ENCODE results near the gene HYPK.

HYPK gene, protein sequence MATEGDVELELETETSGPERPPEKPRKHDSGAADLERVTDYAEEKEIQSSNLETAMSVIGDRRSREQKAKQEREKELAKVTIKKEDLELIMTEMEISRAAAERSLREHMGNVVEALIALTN

DNA sequence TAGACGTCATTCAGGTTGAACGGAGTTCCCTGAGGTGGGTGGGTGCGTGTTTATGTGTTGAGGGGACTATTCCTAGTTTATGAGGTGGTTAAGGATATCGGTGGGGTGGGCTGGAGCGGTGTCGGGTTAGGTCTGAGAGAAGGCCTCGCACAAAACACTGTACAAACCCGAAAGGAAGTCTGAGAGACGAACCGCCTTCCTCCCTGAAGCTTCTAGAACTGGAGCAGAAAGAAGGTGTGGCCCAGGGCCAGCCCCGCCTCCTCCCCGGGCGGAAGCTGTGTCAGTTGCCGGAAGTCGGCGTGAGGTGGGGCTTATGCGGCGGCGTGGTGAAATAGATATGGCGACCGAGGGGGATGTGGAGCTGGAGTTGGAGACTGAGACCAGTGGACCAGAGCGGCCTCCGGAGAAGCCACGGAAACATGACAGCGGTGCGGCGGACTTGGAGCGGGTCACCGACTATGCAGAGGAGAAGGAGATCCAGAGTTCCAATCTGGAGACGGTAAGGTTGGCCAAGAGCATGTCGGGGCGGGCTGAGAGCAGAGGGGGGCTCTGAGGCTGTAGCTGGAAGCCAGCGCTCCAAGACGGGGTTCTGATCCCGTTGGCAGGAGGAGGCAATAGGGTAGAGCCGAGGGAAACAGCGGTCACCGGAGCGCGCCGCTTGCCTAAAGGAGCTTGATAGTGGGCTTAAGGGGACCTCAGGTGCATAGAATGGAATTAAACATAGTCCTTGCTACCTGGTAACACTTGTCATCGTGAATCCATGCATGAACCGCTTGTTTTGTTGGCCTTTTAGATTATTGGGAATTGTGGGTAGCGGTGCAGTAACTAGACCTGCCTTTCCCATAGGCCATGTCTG lies at the start of gene HYPK:
Gene HYPK (plus strand): TSS at position 314 of the 856 bp plus-strand sequence. CDS start 24 bp downstream, at position 338.
- peak; percentile 72 for DNase-seq (ENCODE audit: extremely low read depth, low read depth)
- TF ChIP-seq, protein P1, sequence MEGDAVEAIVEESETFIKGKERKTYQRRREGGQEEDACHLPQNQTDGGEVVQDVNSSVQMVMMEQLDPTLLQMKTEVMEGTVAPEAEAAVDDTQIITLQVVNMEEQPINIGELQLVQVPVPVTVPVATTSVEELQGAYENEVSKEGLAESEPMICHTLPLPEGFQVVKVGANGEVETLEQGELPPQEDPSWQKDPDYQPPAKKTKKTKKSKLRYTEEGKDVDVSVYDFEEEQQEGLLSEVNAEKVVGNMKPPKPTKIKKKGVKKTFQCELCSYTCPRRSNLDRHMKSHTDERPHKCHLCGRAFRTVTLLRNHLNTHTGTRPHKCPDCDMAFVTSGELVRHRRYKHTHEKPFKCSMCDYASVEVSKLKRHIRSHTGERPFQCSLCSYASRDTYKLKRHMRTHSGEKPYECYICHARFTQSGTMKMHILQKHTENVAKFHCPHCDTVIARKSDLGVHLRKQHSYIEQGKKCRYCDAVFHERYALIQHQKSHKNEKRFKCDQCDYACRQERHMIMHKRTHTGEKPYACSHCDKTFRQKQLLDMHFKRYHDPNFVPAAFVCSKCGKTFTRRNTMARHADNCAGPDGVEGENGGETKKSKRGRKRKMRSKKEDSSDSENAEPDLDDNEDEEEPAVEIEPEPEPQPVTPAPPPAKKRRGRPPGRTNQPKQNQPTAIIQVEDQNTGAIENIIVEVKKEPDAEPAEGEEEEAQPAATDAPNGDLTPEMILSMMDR (IDR thresholded peaks at IDR 0.05; ENCODE audit: low read depth, low read length), result no peak

DNA sequence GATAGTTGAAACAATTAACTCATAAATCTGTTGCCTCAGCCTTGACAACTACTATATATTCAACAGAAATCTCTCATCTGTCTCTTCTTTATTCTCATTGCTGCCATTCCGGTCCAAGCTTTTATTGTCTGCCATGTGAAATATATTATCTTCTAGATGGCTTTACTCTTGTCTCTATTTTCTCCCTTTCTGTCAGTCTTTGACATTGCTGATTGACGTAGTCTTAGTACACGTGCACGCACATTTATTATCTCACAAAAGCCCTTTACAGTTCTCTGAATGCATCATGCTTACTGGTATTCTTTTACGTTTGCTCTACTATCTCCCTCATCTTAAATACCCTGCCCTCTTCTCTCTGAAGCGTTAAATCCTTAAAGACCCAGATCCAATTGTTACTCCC lies 48.5 kb upstream of the HYPK start:
- TF ChIP-seq, protein P1 (IDR thresholded peaks at IDR 0.05; ENCODE audit: low read depth, low read length), result no peak
- DNase-seq (ENCODE audit: extremely low read depth, low read depth), result no peak

DNA sequence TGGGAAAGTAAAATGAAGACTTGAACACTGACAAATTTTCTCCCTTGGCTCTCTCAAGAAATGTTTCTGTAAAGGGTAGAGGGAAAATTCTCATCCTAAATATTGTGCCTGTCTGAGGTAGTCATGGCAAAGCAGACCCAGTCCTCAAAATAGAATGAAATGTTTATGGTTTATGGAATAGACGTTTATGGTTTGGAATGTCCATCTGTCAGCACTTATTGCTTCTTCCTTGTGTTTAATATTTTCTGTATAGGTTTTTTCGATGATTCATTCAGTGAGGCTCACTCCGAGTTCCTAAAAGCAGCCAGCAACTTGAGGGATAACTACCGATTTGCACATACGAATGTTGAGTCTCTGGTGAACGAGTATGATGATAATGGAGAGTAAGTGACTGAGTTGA lies 37.6 kb upstream of the HYPK start:
- DNase-seq (ENCODE audit: extremely low read depth, low read depth), result no peak
- TF ChIP-seq, protein P1 (IDR thresholded peaks at IDR 0.05; ENCODE audit: low read depth, low read length), result no peak

DNA sequence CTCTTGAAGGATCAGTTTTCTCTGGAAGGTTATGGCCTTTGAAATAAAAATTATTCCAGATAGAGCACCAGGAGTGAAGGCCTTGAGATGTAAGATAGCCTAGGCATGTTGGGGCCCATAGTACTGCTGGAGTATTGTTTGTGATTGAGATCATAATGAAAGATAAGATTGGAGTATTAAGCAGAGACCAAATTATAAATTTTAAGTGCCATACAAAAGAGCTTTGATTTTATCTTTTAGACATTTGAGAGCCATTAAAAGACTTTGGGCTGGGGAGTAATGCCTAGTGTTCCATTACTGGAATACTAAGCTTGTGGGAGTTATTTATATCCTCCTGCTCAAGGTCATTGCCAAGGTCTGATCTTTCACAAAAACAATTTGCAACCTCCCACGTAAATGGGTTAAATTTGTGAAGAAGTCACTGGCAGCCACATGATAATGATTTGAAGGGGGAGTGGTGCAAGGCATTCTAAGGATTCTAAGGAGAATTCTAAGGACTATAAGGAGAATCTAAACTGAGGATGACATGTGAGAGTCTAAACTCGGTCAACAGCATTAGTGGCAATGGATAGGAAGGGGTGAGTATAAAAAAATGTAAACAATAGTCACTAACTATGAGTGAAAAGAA lies 36.5 kb upstream of the HYPK start:
- TF ChIP-seq, protein P1 (IDR thresholded peaks at IDR 0.05; ENCODE audit: low read depth, low read length), result no peak
- no peak for DNase-seq (ENCODE audit: extremely low read depth, low read depth)

DNA sequence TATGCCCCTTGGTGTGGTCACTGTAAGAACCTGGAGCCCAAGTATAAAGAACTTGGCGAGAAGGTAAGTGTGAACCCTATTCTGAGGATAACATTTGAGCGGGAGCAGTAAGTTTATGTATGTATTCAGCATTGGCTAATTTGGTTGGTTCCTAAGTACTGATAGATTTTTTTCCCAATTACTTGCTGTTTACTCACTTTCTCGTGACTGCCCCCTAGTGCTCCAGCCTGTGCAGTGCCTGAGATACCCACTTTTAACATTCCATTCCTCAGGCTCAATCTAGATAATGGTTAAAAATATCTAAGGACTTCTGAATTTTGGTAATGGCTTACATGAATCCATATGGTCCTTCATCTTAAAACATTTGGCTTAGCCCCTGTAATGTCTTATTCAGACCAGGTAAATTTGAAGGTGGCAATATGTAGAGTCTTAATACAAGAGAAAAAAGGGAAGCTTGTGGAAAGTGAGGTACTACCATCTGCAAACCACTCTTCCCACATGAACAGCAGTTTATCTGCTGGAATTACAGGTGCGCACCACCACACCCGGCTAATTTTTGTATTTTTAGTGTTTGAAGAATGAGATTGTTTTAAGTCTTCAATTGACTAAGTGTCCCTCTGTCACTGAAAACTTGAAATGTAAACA lies 30.7 kb upstream of the HYPK start:
- no peak for DNase-seq (ENCODE audit: extremely low read depth, low read depth)

DNA sequence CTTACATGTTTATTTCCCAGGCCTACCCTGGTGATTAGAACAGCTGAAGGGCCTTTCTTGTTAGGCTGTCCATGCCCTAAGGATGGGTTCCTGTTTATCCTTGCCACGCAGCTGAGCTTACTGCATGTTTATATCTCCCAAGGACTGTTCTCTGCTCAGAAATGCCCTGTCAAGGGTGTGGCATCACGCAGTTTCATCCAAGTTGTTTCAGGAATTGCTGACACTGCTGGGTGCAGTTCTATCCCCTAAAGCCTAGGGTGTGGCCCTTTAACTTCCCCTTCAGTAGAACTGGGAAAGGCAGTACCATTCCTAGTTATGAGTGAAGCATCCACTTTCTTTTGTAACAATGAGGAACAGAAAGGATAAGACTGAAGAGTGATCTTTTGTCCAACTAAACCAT lies 28.6 kb upstream of the HYPK start:
- TF ChIP-seq, protein P1 (IDR thresholded peaks at IDR 0.05; ENCODE audit: low read depth, low read length), result no peak
- DNase-seq (ENCODE audit: extremely low read depth, low read depth), result no peak

More for the DNA sequence above, 30.7 kb upstream of the HYPK start:
- TF ChIP-seq, protein P1 (IDR thresholded peaks at IDR 0.05; ENCODE audit: low read depth, low read length), result peak; percentile 90

All from AG09319 (cell line).